Activated T-cell treated with anti-CD3 and anti-CD28 coated beads for 4 hours (primary cell): ENCODE results near the gene CCDC148.
"Not testable (repeated sequence)": the region's sequence is repeated elsewhere in the genome, so short reads cannot be mapped to it uniquely, and the experiment has no call there.

Experiments used
- DNase-seq: peaks from one replicate; pipeline ENCODE4 v3.0.0-alpha.2; 2020

CCDC148 gene

DNA sequence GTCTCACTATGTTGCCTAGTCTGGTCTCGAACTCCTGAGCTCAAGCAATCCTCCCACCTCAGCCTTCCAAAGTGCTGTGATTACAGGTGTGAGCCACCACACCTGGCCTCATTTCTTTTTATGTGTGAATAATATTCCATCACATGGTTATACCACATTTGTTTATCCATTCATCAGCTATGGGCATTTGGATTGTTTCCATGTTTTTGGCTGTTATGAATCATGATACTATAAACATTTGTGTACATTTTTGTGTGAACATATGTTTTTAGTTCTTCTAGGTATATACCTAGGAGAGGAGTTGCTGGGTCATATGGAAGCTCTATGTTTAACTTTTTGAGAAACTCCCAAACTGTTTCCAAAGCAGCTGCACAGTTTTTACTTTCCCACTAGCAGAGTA, 24.6 kb upstream of the CCDC148 start:
- no peak for DNase-seq

DNA sequence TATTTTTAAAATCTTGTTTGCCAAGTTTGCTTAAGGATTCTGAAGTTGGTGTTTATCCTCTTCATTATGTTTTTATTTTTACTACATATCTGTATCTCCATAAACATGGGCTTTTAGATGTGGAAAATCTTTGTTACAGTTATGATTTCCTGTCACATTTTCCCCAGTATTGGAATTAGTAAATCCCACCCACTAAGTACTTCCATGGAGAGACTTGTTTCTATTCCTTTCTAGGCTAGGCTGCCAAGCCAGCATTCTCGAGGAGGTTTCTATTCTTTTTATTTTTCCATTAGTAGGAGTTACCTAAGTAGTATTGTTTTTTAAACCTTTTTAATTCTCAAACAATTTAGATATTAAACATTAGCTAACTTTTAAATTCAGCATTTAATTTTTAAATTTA, 22.3 kb upstream of the CCDC148 start:
- no peak for DNase-seq

- no peak for DNase-seq
Measured at GRCh38 chr2:158478237-158478636, 21.7 kb upstream of the CCDC148 start.

DNA sequence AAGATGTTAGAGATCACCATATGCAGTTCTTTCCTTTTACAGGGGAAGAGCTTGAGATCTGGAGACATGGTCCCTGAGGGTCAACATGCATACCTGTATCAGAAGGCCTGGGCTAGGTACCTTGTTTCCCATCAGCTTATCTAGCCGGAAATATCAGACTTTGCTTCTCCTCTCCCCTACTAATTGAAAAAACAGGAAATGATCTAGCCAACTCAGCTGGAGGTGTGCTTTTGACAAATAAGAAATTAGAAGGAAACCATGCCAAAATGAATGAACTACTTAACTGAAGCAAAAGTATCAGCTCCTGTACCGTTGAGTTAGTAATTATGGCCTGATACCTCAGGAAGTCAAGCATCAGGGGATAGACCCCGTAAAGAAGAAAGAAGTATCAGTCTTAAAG, 20.6 kb upstream of the CCDC148 start:
- DNase-seq = no peak

DNA sequence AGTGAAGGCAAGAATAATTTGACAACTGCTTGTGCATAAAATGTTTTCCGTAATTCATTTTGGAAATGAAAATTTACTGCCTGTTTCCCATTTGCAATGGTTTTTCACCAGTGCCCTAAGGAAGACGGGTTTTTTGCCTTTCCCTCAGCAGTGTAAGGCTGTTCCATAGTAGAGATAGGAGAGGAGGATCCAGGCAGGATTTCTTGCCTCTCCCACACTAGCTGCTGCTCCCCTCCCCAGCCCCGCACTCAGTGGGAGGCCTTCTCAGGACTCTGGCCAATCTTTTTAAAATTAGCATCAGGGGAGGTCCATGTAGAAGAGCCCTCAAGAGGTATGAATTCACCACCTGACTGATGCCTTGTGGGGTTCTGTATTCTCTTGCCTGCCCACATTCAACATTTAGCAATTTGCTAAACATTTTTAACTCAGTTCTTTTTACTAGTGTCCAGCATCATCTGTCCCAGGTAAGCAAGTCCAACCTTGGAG, 18.0 kb upstream of the CCDC148 start:
- DNase-seq = not testable (repeated sequence)

GRCh38 chr2:158473719-158474392, 17.3 kb upstream of the CCDC148 start:
- DNase-seq = no peak

DNA sequence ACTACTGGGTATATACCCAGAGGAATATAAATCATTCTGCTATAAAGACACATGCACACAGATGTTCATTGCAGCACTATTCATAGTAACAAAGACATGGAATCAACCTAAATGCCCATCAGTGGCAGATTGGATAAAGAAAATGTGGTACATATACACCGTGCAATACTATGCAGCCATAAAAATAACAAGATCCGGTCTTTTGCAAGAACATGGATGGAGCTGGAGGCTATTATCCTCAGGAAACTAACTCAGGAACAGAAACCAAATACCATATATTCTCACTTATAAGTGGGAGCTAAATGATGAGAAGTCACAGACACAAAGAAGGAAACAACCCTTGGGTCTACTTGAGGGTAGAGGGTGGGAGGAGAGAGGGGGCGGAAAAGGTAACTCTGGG, 16.7 kb upstream of the CCDC148 start:
- not testable (repeated sequence) for DNase-seq

DNA sequence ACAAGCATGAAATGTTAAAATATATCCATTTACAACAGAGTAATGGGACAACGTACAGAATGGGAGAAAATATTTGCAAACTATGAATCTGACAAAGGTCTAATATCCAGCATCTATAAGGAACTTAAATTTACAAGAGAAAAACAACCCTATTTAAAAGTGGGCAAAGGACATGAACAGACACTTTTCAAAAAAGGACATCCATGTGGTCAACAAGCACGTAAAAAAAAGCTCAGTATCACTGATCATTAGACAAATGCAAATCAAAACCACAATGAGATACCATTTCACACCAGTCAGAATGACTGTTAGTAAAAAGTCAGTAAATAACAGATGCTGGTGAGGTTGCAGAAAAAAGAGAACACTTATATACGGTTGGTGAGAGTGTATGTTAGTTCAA, 16.3 kb upstream of the CCDC148 start:
- DNase-seq = not testable (repeated sequence)

DNA sequence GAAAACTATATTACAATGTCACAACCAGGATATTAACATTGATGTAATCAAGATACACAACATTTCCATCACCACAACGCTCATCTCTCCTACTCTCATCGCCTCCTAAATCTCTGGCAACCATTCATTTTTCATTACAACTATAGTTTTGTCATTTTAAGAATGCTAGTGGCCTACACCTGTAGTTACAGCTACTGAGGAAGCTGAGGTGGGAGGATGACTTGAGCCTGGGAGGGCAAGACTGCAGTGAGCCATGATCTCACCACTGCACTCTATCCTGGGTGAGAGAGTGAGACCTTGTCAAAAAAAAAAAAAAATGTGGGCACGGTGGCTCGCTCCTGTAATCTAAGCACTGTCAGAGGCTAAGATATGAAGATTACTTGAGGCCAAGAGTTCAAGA, 10.7 kb upstream of the CCDC148 start:
- DNase-seq = no peak

- no peak for DNase-seq
Measured at GRCh38 chr2:158464426-158465281, 8.1 kb upstream of the CCDC148 start.

GRCh38 chr2:158463496-158464095, 7.0 kb upstream of the CCDC148 start:
- DNase-seq = no peak

- no peak for DNase-seq
Measured at GRCh38 chr2:158460632-158461297, 4.2 kb upstream of the CCDC148 start.

GRCh38 chr2:158459161-158460003, 2.8 kb upstream of the CCDC148 start:
- DNase-seq = no peak

GRCh38 chr2:158458617-158458920, 2.0 kb upstream of the CCDC148 start:
- no peak for DNase-seq

GRCh38 chr2:158457826-158458616, 1.5 kb upstream of the CCDC148 start:
- peak; percentile 37 for DNase-seq

DNA sequence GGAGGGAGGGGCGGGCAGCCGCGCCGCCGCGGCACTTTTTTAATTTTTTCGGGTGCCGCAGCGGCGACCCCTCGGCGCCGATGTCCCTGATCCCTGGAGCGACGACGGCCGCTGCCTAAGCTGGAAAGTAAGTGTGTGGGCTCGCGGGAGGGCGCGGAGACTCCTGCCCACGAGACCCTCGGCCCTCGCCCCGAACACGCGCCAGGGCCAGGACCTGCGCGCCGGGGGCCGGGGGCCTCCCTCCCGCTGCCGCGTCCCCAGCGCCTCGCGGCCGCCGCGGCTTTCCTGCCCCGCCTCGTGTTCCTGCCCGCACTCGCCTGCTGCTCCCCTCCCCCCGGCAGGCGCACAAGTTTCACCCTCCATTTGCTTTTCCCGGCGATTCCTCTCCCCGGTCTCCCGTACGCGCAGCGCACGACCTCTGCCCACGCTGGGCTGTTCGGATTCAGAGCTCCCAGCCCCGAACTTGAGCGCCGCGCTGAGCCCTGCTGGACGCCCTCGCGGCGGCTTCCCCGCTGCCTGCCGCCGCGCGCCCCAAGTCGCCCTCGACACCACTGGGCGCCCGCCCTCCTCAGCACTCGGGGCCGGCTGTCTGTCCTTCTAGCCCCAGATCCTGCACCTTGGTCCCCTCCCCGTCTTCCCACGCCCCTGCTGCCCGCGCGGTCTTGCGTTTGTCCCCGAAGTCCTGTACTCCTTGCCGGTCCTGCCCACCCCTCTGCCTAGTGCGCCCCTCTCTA, 706 bp upstream of the CCDC148 start:
- peak; percentile 20 for DNase-seq

DNA sequence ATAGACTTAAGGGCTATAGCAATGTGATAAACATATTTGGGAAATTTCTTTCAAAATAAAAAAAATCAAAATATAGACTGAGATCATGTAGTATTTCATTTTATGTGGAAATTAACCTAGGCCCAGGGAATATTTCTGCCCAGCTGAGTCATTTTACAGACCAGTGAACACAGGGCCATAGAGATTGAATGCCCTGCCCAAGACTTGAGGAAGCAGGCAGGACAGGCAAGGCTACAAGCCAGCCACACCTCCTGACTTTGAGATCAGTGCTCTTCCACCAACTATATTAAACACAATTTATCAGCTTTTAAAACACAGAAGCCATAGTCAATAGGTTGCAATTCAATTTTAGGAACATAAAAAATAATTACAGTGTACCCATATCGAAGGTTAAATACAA, 12.9 kb downstream of the CCDC148 start:
- DNase-seq = no peak

DNA sequence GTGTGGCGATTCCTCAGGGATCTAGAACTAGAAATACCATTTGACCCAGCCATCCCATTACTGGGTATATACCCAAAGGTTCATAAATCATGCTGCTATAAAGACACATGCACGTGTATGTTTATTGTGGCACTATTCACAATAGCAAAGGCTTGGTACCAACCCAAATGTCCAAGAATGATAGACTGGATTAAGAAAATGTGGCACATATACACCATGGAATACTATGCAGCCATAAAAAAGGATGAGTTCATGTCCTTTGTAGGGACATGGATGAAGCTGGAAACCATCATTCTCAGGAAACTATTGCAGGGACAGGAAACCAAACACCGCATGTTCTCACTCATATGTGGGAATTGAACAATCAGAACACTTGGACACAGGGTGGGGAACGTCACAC, 17.5 kb downstream of the CCDC148 start:
- not testable (repeated sequence) for DNase-seq

DNA sequence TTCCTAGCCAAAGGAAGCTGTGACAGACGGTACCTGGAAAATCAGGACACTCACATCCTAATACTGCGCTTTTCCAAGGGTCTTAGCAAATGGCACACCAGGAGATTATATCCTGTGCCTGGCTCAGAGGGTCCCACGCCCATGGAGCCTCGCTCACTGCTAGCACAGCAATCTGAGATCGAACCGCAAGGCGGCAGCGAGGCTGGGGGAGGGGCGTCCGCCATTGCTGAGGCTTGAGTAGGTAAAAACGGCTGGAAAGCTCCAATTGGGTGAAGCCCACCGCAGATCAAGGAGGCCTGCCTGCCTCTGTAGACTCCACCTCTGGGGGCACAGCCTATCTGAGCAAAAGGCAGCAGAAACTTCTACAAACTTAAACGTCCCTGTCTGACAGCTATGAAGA, 22.8 kb downstream of the CCDC148 start:
- not testable (repeated sequence) for DNase-seq

DNA sequence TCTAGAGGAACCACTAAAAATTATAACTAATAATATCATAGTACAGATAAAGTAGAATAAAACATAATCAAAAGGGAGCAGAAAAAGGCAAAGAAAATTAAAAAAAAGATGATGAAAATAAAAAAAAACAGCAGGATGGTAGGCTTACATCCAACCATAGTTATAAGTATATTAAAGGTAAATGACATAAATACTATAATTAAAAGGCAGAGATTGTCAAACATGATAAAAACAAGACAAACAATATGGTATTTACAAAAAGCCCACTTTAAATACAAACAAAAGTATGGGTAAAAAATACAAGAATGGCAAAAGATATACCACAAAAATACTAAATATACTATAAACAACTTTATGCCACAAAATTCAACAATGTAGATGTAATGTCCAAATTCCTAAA, 24.4 kb downstream of the CCDC148 start:
- DNase-seq = no peak

DNA sequence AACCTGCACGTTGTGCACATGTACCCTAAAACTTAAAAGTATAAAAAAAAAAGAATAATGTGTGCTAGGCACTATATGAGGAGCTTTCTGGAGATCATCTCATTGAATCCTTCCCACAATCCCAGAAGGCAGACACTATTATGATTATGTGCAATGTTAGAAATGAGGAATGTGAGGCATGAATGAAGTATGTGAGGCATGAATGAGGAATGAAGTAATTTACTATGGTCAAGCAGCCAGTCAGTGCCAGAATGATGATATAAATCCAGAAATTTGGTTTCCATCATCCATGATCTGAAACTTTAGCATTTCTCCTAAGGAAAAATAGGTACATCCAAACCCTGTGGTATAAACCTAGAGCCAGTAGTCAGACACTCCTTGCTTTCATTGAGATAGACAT, 42.0 kb downstream of the CCDC148 start:
- DNase-seq = no peak
